SIG-M5 (cell line): Measurements from ENCODE around the gene BTBD17.
"Not testable (repeated sequence)": the region's sequence is repeated elsewhere in the genome, so short reads cannot be mapped to it uniquely, and the experiment has no call there.

Experiments used
- DNase-seq: peaks from one replicate; lab custom pipeline; 2025; lab: John Stamatoyannopoulos, UW

The BTBD17 gene, protein sequence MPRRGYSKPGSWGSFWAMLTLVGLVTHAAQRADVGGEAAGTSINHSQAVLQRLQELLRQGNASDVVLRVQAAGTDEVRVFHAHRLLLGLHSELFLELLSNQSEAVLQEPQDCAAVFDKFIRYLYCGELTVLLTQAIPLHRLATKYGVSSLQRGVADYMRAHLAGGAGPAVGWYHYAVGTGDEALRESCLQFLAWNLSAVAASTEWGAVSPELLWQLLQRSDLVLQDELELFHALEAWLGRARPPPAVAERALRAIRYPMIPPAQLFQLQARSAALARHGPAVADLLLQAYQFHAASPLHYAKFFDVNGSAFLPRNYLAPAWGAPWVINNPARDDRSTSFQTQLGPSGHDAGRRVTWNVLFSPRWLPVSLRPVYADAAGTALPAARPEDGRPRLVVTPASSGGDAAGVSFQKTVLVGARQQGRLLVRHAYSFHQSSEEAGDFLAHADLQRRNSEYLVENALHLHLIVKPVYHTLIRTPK

DNA sequence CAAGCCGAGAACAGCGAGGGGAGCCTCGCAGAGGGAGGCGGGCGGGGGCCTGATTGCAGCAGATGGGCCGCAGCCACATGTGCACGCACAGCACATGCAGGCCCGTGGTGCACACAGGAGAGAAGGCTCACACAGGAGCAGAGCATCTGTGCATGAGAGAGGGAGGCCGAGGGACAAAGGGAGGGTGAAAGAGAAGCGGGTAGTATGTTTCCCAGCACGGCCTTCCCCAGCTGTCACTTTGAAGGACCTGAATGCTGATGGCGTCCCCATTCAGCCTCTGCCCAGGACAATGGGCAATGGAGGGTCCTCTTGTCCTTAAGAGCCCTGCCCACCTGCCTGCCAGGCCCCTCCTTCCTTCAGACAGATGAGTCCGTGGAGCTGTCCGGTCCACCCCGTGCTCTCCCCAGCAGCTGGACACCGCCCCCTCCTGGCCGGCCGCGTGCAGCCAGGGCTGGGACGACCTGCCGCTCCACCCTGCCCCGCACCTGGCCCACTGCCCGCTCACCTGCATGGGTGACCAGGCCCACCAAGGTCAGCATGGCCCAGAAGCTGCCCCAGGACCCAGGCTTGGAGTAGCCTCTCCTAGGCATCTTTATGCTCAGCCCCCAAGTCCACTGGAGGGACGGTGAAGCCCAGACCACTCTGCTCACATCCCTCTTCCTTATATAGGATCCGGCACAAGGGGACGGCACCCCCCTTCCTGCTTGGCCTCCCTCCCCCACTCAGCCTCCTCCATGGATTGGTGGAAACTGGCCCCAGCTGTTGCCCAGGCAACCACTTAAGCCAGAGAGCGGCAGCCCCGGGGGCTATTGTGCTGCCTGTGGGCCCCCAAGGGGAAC is at the start of gene BTBD17:
TSS of gene BTBD17 (minus strand) at position 639 of the 839 bp plus-strand sequence. CDS start at position 590, 49 bp downstream.
- DNase-seq = no peak

DNA sequence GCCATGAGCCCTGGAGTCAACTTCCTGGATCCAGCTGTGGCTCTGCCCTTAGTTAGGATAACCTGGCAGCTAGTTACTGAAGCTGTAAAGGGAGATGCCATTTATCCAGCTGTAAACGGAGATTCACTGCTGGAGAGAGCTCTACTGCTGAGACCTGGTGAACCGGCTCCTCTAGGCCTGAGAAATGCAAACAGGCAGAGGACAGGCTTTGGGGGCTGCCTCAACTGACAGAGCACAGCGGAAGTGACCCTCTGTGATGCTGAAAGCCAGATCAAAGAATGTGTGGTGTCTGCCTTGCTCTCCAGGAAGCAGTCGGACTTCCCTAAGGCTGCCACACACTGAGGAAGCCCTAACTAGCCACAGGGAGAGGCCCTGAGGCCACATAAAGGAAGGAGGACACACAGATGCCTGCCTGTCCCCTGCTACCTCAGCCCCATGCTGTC is 48.4 kb upstream of the BTBD17 start:
- no peak for DNase-seq

DNA sequence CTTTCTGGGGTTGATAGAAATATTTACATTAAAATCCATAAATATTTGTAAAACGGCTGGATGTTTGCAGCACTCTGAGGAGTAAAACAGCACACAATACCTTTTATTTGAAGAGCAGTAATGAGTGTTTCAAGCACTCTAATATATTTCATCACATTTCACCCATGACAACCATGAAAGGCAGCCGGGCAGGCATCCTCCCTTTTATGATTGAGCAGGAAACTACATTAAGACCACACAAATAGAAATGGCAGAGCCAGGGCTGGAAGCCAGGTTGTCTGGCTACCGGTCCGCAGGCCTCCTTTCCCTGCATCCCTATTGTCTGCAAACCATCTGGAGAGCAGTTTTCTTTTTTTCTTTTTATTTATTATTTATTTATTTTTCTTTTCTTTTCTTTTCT is 47.1 kb upstream of the BTBD17 start:
- no peak for DNase-seq

DNA sequence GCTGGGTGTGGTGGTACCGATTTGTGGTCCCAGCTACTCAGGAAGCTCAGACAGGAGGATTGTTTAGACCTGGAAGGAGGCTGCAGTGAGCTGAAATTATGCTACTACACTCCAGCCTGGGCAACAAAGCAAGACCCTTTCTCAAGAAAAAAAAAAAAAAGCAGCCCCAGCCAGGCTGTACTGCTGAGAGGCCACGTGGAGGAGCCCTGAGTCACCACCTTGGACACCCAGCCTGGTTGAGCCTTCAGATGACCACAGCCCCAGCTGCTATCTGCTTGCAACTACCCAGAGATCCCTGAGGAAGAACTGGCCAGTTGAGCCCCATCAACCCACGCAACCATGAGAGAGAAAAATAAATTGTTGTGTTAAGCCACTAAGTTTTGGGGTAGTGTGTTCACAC is 46.6 kb upstream of the BTBD17 start:
- DNase-seq = no peak

DNA sequence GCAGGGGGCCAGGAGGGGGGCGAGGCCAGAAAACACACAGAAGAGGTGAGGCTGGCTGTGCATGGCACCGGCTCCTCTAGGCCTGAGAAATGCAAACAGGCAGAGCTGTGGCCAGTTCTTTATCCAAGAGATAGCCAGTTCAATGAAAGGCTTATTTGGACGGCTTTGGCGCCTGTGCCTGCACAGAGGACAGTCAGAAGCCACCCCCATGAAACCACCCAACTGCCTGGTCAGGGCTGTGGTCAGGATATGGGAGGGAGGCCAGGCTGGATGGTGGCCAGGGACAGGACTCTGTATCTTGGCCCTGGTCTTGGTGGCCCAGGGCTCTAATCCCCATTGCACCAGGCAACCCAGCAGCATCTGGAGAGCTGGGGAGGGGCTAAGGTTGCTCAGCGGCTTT is 45.7 kb upstream of the BTBD17 start:
- DNase-seq = no peak

DNA sequence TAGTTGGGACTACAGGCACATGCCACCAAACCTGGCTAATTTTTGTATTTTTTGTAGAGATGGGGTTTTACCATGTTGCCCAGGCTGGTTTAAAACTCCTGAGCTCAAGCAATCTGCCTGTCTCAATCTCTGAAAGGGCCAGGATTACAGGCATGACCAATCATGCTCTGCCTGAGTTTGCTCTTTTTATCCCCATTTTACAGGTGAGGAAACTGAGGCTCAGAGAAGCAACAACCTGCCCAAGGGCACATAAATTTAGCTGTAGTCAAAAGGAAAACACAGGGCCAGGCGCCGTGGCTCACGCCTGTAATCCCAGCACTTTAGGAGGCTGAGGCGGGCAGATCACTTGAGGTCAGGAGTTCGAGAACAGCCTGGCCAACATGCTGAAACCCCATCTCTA is 43.6 kb upstream of the BTBD17 start:
- DNase-seq = not testable (repeated sequence)

DNA sequence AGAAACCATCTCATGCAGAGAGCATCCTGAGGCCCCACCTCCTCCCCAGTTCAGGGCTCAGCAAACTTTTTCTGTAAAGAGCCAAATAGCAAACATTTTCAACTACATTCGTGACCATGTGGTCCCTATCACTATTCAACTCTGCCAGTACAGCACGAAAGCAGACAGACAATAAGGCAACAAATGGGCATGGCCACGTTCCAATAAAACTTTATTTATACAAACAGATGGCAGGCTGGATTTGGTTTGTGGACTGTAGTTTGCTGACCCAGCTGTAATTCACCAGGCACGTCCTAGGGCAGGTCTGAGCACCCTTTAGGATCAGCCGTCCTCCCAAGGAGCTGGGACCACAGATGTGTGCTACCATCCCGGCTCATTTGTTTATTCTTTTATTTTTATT is 43.1 kb upstream of the BTBD17 start:
- no peak for DNase-seq

DNA sequence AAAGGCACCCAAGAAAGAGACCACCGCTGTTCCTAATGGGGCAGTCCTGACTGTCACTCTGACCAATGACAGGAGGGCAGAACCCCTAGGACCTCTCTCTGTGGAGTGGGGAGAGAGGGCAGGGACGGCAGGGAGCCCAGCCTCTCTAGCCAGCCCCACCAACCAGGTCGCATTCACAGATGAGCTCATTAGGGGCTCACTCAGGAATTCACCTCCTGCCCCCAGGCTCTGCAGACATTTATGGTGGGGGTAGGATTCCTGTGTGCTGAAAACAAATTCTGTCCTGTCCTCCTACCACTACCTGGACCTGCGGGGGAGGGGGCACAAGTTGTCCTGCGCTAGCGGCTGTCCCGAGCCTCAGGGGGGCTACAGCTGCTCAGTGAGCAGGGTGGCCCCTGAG is 42.5 kb upstream of the BTBD17 start:
- DNase-seq = no peak

DNA sequence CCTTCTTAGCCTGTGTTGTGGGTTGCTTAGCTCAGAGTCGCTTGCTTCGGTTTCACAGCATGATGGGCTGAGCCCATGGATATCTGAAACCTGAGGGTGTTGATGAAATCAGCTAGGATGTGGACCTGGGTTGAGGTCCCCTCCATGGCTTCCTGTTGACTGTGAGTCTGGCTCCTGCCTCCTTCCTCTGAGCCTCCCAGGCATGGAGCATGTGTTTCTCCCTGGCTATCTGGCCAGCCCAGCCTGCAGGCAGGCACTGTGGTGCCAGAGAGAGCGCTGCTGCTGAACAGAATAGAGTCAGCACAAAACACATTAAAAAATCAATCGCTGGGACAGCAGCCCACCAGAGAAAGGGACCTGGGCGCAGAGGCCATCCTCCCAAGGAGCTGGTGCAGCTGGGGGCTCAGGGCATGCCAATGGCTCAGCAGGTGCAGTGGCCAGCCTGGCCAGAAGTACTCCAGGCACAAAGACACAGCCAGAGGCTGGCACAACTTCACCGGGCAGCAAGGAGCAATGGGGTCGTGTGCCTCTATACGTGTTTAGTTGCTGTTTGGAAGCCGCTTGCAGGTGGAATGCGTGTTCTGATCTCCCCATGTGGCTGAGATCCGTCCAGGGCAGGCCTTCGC is 42.0 kb upstream of the BTBD17 start:
- no peak for DNase-seq

DNA sequence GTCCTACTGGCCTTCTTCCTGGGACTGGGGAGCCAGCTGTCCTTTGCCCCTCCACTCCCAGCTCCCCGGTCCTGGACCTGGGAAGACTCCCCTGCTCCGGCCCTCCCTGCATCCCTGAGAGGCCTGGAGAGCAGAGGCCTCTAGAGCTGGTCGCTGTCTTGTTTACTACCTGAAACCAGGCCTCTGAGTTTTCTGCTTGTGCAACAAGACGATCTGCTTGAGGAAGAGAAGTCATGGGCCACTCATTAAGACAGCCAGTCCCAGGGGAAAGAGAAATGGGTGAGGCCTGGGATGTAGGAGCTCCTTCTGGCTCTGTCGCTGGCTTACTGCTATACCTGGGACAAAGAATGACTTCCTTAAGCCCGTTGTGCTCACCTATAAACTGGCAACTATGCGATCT is 40.4 kb upstream of the BTBD17 start:
- DNase-seq = no peak

DNA sequence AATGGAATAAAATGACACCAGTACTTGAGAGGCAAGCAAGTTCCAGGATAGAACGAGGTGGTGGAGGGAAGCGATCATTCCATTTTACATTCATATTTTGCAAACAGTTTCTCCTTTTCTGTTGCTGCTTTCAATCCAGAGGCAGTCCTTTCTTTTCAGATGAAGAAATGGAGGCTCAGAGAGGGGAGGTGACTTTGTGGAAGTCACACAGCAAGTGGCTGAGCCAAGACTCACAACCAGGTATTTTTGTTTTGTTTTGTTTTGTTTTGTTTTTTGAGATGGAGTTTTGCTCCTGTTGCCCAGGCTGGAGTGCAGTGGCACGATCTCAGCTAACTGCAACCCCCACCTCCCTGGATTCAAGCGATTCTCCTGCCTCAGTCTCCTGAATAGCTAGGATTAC is 34.9 kb upstream of the BTBD17 start:
- DNase-seq = no peak

DNA sequence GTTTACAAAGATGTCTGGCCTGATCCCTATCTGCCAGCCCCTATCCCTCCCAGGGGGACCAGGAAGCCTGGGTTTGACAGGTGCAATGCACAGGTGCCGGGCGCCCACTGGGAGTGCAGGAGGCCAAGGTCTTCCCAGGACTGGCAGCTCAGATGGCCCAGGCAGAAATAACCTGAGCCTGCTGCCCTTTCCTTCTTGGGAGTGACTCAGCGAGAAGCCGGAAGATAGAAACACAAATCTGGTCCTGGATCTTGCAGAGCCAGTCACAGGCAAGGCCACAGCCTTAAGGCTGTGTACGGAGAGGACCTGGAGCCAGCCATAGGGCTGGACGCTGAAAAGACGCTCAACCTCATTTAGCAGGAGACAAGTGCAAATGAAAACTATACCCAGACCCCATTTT is 33.3 kb upstream of the BTBD17 start:
- DNase-seq = no peak

DNA sequence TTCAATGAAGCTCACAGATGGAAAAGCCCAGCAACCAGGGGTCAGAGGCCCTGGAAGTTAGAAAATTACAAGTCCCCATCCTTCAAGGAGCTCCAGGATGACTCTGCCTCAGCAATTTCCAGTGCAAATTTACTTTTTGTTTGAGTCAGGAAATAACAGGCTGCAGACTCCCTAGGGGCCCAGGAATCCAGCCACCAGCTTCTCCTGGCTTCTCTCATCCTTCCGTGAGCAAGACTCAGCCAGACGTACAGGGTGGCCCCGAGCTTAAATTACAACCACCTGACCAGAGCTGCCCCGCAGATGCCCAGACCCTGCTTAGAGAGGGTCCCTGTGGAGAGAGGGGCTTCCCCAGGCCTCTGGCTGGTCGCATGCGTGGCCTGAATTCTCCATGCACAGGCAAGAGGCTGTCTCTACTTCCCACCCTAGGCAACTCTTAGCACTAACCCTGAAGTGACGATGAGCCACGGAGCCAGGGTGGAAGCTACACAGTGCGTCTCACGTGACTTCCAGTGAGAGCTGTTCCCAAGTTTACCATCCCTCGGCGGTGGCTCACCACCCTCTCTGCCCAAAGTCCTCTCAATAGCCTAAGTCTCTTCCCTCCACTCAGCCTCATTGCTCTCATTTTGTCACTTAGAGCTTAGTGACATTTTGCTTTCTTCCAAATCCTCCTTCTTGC is 32.7 kb upstream of the BTBD17 start:
- no peak for DNase-seq

DNA sequence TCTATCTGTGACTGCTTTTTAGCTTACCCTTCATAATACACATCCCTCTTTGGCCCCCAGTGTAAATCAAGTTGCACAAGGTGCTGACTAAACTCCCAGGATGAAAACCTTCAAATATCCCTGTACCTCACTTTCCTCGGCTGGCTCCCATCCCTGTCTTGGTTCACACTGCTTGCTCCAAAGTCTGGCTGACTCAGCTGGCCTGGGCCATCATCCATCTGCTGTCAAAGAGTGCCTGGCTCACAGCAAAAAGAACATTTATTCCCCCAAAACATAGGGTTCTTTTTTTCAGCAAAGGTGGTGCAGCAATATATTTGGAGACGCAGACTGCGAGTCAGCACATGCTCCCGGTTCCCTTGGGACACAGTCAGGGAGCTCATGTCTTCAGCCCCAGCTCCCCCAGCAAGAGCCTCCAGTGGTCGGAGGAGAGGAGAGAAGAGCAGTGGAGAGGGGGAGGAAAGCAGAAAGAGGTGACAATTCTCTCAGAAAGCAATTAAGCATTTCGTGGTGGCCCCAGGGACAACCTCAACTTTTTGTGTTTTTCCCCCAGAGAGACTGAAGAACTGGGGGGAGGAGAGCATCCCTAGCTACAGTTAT is 31.8 kb upstream of the BTBD17 start:
- DNase-seq = no peak

DNA sequence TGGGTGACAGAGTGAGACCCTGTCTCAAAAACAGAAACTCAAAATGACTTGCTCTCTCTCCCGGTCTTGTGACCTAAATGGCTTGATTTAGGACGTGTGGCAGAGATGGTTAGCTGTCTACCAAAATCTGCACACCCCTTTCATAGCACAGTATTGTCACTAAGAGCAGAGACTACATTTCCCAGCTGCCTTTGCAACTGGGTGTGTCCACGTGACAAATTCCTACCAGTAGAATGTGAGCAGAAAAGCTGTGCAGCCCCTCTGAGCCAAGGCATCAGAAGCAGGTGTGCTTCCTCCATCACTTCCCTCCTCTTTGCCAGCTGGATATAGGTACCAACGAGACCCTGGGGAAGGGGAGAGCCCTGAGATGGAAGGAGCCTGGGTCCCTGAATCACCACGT is 31.2 kb upstream of the BTBD17 start:
- DNase-seq = no peak

DNA sequence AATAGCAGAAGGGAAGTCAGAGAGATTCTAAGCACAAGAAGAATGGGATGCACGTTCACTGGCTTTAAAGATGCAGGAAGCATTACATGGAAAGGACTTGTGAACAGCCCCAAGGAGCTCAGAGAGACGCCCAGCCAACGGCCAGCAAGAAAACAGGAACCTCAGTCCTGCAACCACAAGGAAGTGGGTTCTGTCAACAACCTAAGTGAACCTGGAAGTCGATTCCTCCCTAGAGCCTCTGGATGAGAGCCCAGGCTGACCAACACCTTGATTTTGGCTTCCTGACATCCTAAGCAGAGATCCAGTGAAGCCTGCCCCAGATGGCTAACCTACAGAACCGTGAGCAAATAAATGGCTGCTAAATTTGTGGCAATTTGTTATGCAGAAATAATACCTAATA is 30.1 kb upstream of the BTBD17 start:
- DNase-seq = no peak

DNA sequence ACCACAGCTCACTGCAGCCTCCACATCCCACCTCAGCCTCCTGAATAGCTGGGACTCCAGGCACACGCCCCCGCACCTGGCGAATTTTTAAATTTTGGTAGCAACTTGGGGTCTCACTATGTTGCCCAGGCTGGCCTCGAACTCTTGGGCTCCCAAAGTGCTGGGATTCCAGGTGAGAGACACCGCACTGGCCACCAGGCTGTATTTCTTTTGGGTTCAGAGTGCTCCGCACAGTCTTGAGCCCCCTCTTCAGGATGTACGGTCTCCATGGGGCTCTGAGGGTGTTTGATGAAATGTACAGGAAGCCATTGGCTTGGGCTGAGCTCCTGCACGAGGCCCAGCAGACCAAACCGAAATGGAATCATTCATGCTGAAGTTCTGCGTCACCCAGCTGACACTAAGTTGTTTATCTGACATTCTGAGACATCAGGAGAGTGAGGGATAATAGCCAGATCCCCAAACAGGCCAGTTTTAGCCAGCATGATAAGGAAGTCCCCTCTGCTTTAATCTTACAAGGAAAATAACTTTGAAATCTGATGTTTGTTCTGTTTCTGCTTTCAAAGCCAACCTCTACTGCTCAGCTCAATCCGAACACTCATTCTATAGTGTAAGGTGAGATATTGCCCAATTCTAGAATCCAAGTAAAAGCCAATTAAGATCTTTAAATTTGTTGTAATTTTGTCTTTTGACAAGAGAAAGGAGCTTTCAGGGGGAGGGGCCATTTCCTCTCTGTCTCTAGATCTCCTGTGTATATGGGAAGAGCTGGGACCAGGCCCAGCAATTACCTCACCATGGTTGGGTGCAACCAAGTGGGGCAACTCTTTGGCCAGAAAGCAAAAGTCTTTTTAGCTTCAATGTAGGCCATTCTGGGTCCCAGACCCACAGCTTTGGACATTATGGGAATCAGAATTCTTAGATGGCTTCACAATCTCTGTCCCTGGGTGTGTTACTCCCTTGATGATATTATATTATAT is 29.3 kb upstream of the BTBD17 start:
- DNase-seq = no peak

DNA sequence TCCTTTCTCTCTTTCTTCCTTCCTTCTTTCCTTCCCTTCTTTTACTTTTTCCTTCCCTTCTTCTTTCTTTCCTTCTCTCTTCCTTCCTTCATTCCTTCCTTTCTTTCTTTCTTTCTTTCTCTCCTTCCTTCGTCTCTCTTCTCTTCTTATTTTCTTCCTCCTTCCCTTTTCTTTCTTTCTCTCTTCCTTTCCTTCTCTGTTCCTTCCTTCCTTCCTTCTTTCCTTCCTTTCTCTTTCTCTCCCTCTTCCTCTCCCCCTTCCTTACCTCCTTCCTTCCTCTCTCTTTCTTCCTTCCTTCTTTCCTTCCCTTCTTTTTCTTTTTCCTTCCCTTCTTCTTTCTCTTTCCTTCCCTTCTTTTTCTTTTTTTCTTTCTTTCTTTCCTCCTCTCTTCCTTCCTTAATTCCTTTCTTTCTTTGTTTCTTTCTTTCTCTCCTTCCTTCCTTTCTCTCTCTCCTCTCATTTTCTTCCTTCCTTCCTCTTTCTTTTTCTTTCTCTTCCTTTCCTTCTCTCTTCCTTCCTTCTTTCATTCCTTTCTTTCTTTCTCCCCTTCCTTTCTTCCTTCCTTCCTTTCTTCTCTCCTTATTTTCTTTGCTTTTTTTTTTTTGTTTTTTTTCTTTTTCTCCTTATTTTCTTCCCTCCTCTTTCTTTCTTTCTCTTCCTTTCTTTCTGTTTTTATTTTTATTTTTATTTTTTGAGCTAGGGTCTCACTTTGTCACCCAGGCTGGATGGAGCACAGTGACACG is 28.4 kb upstream of the BTBD17 start:
- DNase-seq = no peak

DNA sequence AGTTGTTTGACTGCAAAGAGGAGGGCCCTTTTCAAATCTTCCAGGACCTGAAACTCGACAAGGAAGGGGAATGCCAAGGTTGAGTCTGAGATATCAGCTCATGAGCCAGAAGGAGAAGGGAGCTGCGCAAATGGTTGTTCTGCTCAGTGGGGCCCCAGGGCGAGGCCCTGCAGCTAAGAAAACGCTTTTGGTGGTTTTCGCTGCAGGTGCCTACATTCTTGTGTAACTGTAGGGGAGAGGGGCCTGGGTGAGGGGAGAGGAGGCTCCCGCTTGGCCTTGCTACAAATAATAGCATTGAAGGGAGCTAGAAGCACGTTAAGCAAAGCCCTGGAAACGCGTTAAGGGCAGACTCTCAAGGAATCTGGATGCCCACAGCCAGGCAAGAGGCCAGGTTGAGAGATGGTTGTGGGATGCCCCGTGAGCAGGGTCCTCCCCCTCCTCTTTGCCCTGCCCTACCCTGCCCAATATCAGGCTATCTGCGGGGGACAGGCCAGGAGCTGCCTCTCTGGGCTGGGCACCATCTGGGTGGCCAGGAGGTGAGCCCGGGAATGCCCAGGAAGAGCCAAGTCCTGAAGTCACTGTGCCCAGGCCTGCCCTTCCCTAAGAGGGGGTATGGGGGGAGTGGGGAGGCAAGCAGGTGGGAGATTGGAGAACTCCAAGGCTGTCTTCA is 27.6 kb upstream of the BTBD17 start:
- DNase-seq = no peak
